Measurements from ENCODE around the gene ADGRA1. TPM values are rescaled to one million over a fixed set of nuclear protein-coding genes. Genes with fewer than 3 reads are reported as not detected.

ADGRA1 gene
- total and polyA plus RNA-seq, 2 of the 8 experiments (the other 6 are each of a cell fraction or from before 2014, with no cell fraction given): 0.17 to 0.21 TPM

DNA sequence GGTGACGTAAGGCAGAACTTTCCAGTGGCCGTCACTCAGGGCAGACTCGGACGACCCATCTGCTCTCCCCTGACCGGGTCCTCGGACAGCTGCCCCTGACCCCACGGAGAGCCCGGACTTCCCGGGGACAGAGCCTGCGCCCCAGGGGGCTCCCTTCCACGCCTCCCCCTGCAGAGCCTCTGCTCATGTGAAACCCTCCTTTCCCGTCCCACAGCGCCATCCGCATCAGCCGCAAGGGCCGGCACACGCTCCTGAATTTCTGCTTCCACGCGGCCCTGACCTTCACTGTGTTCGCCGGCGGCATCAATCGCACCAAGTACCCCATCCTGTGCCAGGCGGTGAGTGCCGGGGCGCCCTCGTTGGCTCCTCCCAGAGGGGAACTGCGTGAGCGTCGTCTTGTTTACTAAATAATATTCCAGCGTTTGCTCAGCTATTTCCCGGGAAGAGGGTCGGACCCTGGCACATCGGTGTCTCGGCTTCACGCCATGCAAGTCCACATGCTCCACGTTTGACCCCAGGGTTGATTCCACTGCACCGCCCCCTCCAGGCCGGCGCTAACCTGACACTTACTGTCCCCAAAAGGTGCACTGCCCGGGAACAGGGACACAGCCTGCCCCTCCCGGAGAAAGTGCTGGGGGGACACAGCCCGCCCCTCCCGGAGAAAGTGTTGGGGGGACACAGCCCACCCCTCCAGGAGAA is 10.9 kb downstream of the ADGRA1 start (continued):
- TF ChIP-seq BRCA1 (IDR thresholded peaks at IDR 0.05; ENCODE audit: low read depth, low read length): no peak
